Renal cortical epithelial cell (primary cell): ENCODE measurements around the gene KCNN2. TPM values are rescaled to one million over a fixed set of nuclear protein-coding genes. Genes with fewer than 3 reads are reported as not detected.
"Not testable (repeated sequence)": the region's sequence is repeated elsewhere in the genome, so short reads cannot be mapped to it uniquely, and the experiment has no call there.

Experiments
- DNase-seq: peaks from one replicate; pipeline ENCODE4 v3.0.0-alpha.2; 2011; ENCODE audit warnings: low read depth
- total RNA-seq: library from RNA; depleted of rRNA; stranded (reverse); fragments of >200 nt; gene quantifications from 2 replicates; pipeline ENCODE4 v1.2.3, GENCODE V29; 2014

KCNN2 gene
- total RNA-seq, 1 donor from 2014 or later: 0.20 TPM

- no peak for DNase-seq
These were observed 56.6 kb downstream of the KCNN2 start for GRCh38 chr5:114418176-114419066.

- no peak for DNase-seq
These were observed 57.2 kb downstream of the KCNN2 start for GRCh38 chr5:114419067-114419388.

GRCh38 chr5:114419959-114420358, 58.1 kb downstream of the KCNN2 start:
- no peak for DNase-seq

- no peak for DNase-seq
These were observed 65.3 kb downstream of the KCNN2 start for GRCh38 chr5:114427204-114427603.

- no peak for DNase-seq
These were observed 68.7 kb downstream of the KCNN2 start for GRCh38 chr5:114430532-114430931.

GRCh38 chr5:114432684-114433083, 70.8 kb downstream of the KCNN2 start:
- not testable (repeated sequence) for DNase-seq

GRCh38 chr5:114434396-114435219, 72.7 kb downstream of the KCNN2 start:
- DNase-seq: no peak

- DNase-seq: no peak
These were observed 73.3 kb downstream of the KCNN2 start for GRCh38 chr5:114435220-114435481.

- no peak for DNase-seq
These were observed 74.0 kb downstream of the KCNN2 start for GRCh38 chr5:114435885-114436299.

- DNase-seq: no peak
These were observed 76.1 kb downstream of the KCNN2 start for GRCh38 chr5:114437936-114438335.

- DNase-seq: no peak
These were observed 76.6 kb downstream of the KCNN2 start for GRCh38 chr5:114438471-114438870.

GRCh38 chr5:114447084-114447773, 85.4 kb downstream of the KCNN2 start:
- no peak for DNase-seq

GRCh38 chr5:114448481-114448880, 86.6 kb downstream of the KCNN2 start:
- DNase-seq: no peak

- peak; percentile 19 for DNase-seq
These were observed 88.1 kb downstream of the KCNN2 start for GRCh38 chr5:114449860-114450421.

GRCh38 chr5:114450437-114450836, 88.6 kb downstream of the KCNN2 start:
- DNase-seq: no peak

GRCh38 chr5:114458726-114459125, 96.9 kb downstream of the KCNN2 start:
- no peak for DNase-seq

- no peak for DNase-seq
These were observed 105.3 kb downstream of the KCNN2 start for GRCh38 chr5:114467171-114467570.

GRCh38 chr5:114467729-114468128, 105.9 kb downstream of the KCNN2 start:
- DNase-seq: peak; percentile 1

GRCh38 chr5:114469372-114469771, 107.5 kb downstream of the KCNN2 start:
- no peak for DNase-seq

- no peak for DNase-seq
These were observed 109.7 kb downstream of the KCNN2 start for GRCh38 chr5:114471529-114471928.

GRCh38 chr5:114473541-114473940, 111.7 kb downstream of the KCNN2 start:
- no peak for DNase-seq

- no peak for DNase-seq
These were observed 116.0 kb downstream of the KCNN2 start for GRCh38 chr5:114477816-114478334.
